Testis (tissue), 2 donors: ENCODE measurements around the gene TFG.

Source experiments
- CTCF ChIP-seq, 3 experiments: fragments of 450-650 bp in 2 of 3; fragments of 200-600 bp in 1 of 3; sonication (generic) in 1 of 3; IDR thresholded peaks; one replicate each; pipeline ENCODE4 v1.5.1; 2016 to 2019; ENCODE audit warnings: antibody characterized with exemption in 3 of 3, mild to moderate bottlenecking in 2 of 3, moderate library complexity in 1 of 3
- POLR2A ChIP-seq: fragments of 450-650 bp; IDR thresholded peaks from one replicate; pipeline ENCODE4 v1.6.1; 2017; ENCODE audit warnings: antibody characterized with exemption, mild to moderate bottlenecking, moderate library complexity

- no peak for TF ChIP-seq CTCF (IDR thresholded peaks at IDR 0.05)
- TF ChIP-seq POLR2A, result no peak
Observed at GRCh38 chr3:100708644-100708988, 678 bp upstream of the TFG start.
